Measurements from ENCODE around the gene KIF5A. TPM values are rescaled to one million over a fixed set of nuclear protein-coding genes. Genes with fewer than 3 reads are reported as not detected.
"Not testable (repeated sequence)": the region's sequence is repeated elsewhere in the genome, so short reads cannot be mapped to it uniquely, and the experiment has no call there.

Gene KIF5A
- total RNA-seq, 1 experiment from 2014 or later, result 0.36 TPM

DNA sequence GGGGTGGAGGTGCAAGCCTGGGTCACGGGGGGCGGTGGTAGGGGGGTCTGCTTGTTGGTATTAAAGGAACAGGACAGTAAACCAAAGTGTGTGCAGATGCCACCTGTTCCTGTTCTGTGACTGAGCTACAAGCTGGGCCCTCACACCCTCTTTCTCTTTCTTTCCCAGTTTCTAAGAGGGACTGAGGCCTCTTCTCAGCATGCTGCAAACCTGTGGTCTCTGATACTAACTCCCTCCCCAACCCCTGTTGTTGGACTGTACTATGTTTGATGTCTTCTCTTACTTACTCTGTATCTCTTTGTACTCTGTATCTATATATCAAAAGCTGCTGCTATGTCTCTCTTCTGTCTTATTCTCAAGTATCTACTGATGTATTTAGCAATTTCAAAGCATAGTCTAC, 34.2 kb downstream of the KIF5A start:
- no peak for DNase-seq (ENCODE audit: low spot score)

DNA sequence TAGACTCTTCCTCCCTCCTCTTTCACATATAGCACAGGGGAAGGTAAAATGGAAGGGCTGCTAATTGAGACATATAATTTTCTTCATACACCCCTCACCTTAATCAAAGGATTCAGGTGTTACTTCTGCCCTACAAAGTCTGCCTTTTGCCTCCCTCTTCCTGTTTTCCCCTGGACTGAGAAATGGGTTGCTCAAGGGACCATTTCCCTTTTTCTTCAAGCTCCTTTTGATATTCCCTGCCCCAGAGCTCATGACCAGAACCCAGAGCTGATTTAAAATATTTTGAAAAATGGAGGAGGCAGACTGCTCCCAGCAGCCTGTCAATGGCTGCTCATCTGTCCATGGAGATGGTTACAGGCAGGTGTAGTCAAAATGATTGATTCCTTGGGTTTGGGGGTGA, 34.8 kb downstream of the KIF5A start:
- DNase-seq (ENCODE audit: low spot score), result no peak

DNA sequence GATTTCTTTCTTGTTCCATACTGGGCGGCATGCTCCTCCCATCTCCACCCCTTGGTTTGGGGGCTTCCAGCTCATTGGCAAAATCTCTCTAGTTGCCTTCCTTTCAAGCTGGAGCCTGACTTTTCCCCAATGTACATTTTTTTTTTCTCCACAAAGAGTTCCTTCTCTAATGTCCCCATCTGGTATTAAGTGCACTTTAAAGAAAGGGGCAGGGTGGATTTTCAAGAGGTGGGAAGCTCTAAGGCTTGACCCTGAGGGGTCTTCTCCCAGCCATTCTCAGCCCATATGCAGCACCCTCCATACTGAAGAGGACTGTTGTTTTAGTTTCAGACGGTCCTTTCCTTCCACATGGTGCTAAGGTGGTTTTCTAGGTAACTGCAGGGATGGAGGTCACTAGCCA, 35.3 kb downstream of the KIF5A start:
- DNase-seq (ENCODE audit: low spot score), result no peak

DNA sequence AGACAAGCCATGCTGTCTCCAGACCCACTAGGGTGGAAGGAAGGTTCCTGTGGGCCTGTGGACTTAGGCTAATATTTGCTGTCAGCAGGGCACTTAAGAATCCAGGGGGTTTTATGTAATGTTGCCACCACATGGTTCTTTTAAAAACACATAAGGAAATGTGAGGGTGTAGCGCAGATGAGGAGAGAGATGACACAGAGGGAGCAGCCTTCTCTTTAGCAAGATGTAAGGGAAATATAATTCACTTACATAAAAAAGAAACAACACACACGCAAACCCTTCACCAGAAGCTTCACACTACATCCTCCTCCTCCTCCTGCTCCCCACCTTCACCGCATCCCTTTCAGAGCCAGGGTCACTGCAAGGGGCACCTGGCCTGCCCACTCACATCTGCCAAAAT, 36.3 kb downstream of the KIF5A start:
- no peak for DNase-seq (ENCODE audit: low spot score)

DNA sequence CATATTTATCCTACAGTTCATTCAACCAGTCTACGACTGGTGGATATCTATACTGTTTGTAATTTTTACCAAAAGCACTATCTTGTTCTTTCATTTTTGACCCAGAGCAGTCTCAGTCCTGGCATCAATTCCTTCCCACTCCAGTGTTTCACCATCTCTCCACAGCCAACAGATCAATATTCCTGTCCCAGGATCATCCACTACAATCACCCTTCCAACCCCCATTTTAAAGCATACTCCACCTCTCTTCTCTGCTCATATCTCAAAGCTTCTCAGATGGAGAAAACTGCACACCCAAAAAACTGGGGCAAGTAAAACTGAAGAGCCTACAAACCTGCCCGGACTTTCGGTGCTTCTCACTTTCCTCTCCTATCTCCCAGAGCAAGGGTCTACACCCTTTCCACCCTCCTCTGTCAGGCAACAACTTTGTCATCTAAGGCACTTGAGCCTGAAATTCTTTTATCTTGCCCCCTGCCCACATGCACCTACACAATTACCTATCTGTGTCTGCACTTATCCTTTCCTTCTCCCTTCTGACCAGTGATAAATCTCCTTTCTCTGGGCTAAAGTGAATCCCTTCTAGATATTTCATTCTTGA, 37.1 kb downstream of the KIF5A start:
- no peak for DNase-seq (ENCODE audit: low spot score)

- DNase-seq (ENCODE audit: low spot score), result not testable (repeated sequence)
These were observed 39.2 kb downstream of the KIF5A start for GRCh38 chr12:57588951-57589610.

DNA sequence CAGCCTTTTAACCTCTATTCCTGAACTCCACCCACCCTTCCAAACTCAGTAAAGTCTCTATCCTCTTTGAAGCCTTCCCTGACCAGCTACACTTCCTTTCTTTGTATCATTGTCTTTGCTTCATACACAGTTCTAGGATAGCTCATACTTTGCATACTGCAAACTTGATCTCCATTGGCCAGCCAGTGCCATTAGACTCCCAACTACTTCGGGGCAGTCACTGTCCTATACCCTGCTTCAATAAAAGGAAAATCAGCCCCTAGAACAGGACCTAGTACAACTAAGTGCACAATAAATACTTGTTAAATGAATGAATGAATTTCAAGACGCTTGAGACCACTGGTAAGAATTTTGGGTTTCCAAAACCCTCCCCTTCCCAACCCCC, 40.6 kb downstream of the KIF5A start:
- no peak for DNase-seq (ENCODE audit: low spot score)

DNA sequence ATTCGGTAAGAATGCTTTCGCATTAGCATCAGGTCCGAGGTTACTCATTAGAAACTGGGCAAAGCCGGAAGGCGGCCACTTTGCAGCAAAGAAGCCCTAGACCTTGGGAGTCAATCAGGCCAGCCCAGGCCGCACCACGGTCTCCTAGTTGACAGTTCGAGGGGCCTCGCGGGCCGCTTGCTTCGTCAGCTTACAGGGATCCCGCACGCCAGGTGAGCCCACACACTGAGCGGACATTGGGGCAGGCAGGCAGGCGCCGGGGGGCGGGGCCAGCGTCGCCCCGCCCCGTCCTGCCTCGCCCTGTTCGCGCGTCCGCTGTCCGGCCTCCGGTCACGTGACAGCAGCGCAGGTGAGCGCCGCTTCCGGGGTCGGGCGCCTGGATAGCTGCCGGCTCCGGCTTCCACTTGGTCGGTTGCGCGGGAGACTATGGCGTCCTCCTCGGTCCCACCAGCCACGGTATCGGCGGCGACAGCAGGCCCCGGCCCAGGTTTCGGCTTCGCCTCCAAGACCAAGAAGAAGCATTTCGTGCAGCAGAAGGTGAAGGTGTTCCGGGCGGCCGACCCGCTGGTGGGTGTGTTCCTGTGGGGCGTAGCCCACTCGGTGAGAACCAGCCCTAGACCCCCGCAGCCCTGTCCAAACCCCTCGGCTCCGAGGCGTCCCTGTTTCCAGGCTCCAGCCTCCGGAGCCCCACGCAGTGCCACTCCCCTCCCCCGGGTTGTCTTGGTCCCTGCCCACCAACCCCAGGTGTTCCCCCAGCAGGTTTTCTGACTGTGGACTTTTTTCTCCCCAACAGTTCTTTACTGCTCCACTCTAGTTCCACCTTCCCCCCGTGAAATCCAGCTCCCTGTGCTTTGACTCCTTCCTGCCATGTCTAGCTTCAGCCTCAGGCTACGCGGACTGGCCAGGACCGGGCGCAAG, 41.3 kb downstream of the KIF5A start, which contains the start of gene PIP4K2C:
TSS of gene PIP4K2C (plus strand) at position 329 of the 918 bp plus-strand sequence. CDS start at position 427, 98 bp downstream.
- peak; percentile 62 for DNase-seq (ENCODE audit: low spot score)

DNA sequence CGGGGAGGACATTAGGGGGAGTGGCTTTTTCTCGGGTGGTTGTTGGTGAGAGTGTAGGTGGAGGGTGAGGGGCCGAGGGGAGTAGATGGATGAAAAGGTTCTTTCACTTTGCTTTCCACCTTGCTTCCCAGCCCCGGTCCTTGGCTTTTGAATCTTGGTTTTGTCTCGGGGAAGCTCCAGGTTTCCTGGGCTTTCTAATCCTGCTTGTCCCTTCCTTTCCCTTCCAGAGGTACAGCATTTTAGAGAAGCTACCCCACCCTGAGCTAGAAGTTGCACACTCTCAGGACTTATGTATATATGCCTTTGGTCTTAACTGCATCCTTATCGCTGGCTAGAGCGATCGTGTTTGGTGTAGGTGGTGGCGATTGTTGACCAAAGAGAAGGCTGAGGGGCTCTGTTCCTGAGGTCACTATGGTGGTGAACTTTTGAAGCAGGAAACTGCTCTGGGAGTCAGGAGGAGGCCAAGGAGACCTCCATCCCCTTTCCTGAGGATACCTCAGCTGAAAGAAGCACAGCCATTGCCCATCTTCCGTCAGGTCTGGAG, 42.0 kb downstream of the KIF5A start:
- DNase-seq (ENCODE audit: low spot score), result no peak

DNA sequence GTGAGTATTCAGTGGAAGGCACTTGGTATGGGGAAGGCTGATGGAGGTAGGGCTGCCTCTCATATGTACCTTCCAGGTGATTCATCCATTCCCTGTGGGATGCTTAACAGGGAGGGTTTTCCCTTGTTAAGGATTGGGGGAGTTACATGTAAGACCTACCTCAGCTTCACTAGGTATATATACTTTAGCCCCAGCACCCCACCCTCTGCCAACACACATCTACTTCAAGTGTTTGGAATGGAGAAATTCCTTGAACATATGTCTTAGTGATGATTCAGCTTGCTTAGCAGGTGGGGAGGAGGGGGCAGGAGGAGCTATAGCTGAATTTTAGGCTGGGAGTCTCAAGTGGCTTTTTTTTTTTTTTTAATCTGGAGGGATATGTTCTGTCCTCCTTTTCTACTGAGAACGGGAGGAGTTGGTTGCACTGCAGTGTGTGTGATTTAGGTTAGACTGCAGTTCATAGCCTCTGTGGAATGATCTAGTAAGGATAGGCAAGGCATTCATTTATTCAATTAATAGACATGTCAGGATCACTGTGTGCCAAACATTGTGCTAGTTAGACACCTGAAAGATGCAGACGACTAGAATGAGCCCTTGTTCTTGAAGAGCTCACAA, 42.8 kb downstream of the KIF5A start:
- DNase-seq (ENCODE audit: low spot score), result no peak

GRCh38 chr12:57593187-57593586, 43.3 kb downstream of the KIF5A start:
- no peak for DNase-seq (ENCODE audit: low spot score)

DNA sequence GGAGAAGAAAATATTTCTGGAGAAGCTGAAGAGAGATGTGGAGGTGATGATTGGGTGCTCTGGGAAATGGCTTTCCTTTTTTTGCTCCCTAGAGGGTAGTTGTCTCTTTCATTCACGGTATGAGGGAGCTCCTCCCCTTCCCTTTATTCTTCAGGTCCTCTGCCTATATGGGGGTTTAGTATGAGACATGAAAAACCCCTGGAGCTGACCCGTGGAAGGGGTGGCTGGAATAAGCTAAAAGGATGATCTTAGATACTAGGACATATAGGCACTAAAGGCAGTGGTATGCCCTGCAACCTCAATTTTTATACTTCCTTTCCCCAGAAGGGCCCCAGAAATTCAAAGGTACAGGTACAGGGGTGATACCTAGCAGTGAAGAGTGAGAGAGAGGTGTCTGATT, 50.6 kb downstream of the KIF5A start:
- no peak for DNase-seq (ENCODE audit: low spot score)

- no peak for DNase-seq (ENCODE audit: low spot score)
These were observed 52.7 kb downstream of the KIF5A start for GRCh38 chr12:57602544-57602943.

GRCh38 chr12:57603324-57603723, 53.5 kb downstream of the KIF5A start:
- no peak for DNase-seq (ENCODE audit: low spot score)

- peak; percentile 34 for DNase-seq (ENCODE audit: low spot score)
These were observed 54.1 kb downstream of the KIF5A start for GRCh38 chr12:57603815-57604453.

DNA sequence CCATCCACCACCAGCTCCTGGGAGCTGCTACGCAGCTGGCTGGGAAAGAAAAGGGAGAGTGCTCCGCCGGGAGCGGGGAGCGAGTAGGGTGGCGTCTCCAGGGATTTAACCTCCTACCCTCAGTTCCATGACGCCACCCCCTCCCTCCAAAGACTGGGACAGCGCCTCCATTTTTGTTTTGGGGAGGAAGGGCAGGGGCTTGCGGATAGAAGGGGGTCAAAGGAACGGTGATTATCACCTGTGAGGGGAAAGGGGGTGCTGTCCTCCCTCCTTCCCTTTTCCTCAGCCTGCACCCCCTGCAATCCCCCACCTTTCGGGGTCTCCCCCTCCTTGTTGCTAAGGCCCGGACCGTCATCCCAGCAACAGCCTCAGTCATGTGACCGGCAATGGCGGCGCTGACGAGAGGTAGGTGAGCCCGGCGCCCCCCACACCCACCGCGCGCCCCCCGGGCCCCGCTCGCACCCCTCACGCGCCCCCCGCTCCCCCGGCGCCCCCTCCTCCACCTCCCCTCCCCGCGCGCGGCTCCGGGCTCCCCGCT, 54.7 kb downstream of the KIF5A start, which contains the start of gene DTX3:
TSS of gene DTX3 (plus strand) at position 371 of the 538 bp plus-strand sequence. CDS start 1,694 bp downstream, outside the sequence.
- DNase-seq (ENCODE audit: low spot score), result no peak

GRCh38 chr12:57604992-57605810, 55.4 kb downstream of the KIF5A start:
- DNase-seq (ENCODE audit: low spot score), result no peak

DNA sequence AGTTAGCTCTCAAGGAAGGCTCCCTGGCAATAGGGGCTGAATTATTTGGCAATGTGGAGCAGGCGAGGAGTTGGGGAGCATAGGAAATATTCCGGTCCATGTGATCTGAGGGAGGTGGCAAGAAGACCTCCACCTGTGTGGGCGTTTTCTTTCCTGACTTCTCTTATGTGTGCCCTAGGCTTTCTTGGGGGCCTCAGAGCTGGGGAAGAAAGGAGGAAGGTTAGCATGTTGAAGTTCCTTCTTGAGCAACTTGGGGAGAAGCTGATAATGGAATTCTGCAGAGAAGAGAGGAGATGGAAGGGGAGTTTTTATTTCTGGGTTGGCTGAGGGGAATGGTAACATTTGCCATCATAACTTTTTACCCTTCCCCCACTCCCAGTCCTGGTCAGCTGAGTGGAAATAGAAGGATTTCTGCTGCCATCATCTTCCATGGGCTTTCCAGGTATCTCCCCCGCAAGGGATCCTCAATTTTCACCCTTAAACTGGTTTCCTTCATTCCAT, 56.0 kb downstream of the KIF5A start:
- no peak for DNase-seq (ENCODE audit: low spot score)

DNA sequence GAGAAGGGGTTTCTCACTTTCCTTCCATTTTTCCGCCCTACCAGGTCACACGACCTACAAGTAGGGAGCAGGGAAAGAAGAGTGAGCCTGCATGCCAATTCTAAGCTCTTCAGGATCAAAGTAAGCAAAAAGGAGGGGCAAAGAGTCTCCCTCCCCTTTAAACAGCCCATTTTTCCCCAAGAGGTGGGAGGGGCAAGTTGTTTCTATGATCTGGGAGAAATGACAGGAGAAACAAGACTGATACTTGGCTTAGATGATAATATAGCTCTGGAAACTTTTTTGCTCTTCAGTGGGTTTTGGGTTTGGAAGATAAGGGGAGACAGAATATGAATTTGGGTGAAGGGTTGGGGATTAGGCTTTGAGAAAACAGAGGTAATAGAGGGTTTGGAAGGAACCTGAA, 56.6 kb downstream of the KIF5A start:
- DNase-seq (ENCODE audit: low spot score), result no peak

GRCh38 chr12:57606821-57607220, 57.0 kb downstream of the KIF5A start:
- no peak for DNase-seq (ENCODE audit: low spot score)

All from A172 (cell line).